Gastroesophageal sphincter (tissue), 4 donors: ENCODE results near the gene ARIH1. TPM values are rescaled to one million over a fixed set of nuclear protein-coding genes. Genes with fewer than 3 reads are reported as not detected.

Experiments used
- ATAC-seq: fragments of 150-250 bp; one replicate; pipeline ENCODE4 v1.9.1; 2016; ENCODE audit warnings: mild to moderate bottlenecking, moderate library complexity
- H3K27ac ChIP-seq, 4 donors: fragments of 200-600 bp; sonication (generic) in 3 of 4; 1 replicate in 3 of 4; 2 replicates in 1 of 4; pipeline ENCODE4 v1.5.1; 2016 to 2019
- H3K27me3 ChIP-seq: fragments of 200-600 bp; sonication (generic); one replicate; pipeline ENCODE4 v1.5.1; 2019
- H3K36me3 ChIP-seq, 2 donors: fragments of 200-600 bp; sonication (generic); one replicate each; pipeline ENCODE4 v1.5.1; 2019; ENCODE audit warnings: control low read depth in 1 of 2
- H3K4me1 ChIP-seq, 3 donors: fragments of 200-600 bp; sonication (generic); 1 replicate in 2 of 3; 2 replicates in 1 of 3; pipeline ENCODE4 v1.5.1; 2016 to 2019; ENCODE audit warnings: control low read depth in 2 of 3
- H3K4me3 ChIP-seq, 2 donors: fragments of 200-600 bp; sonication (generic); one replicate each; pipeline ENCODE4 v1.5.1; 2019; ENCODE audit warnings: mild to moderate bottlenecking in 1 of 2, moderate library complexity in 1 of 2
- H3K9me3 ChIP-seq, 3 donors: fragments of 200-600 bp; sonication (generic); one replicate each; pipeline ENCODE4 v1.5.1; 2017 to 2019; ENCODE audit warnings: control low read depth in 2 of 3
- CTCF ChIP-seq, 4 experiments: fragments of 200-600 bp in 2 of 4; fragments of 450-650 bp in 2 of 4; sonication (generic) in 1 of 4; IDR thresholded peaks; one replicate each; pipeline ENCODE4 v1.5.1; 2017 to 2019; ENCODE audit warnings: antibody characterized with exemption in 4 of 4, mild to moderate bottlenecking in 2 of 4, moderate library complexity in 2 of 4
- EP300 ChIP-seq: sonication (generic); formaldehyde crosslinking; IDR thresholded peaks from one replicate; pipeline ENCODE4 v1.6.1; 2017; ENCODE audit warnings: antibody characterized with exemption, mild to moderate bottlenecking
- POLR2A ChIP-seq, 2 donors: fragments of 450-650 bp; IDR thresholded peaks; one replicate each; pipeline ENCODE4 v1.6.1; 2017; ENCODE audit warnings: antibody characterized with exemption in 2 of 2, mild to moderate bottlenecking in 2 of 2, moderate library complexity in 1 of 2
- POLR2AphosphoS5 ChIP-seq: sonication (generic); formaldehyde crosslinking; IDR thresholded peaks from one replicate; pipeline ENCODE4 v1.6.1; 2017; ENCODE audit warnings: antibody characterized with exemption
- WGBS, 2 donors: methylation state at CpG; one replicate each; pipeline ENCODE4 v1.1.5; 2018; ENCODE audit warnings: low coverage in 1 of 2; 5-methylcytosine and 5-hydroxymethylcytosine counted together
- total RNA-seq, 4 donors: library from RNA; depleted of rRNA; stranded (reverse); fragments of >200 nt; gene quantifications; one replicate each; pipeline ENCODE4 v1.1.0, GENCODE V29; 2016

Gene ARIH1
- total RNA-seq, 4 donors from 2014 or later: 45.4 to 65.3 (median 56.4) TPM

DNA sequence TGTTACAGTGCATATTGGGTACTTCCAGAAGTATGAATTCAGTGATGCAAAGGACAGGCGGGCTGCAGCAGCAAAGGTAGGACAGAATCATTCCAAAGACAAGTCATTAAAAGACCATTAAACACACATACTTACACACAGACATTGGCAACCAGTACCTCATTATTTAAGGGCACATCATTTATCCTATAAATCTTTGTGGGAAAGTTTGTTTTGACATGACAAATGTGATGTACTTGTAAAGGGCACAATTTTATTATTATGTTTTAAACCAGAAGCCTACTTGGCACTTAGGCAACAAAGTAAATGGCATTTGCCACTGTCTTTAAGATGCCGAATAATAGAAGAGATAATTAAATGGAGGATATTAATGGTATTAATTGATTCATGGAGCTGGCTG, 22.7 kb downstream of the ARIH1 start:
- 50 to 79% methylated on average over 2 of the region's 2 CpGs for WGBS, 2 donors
- no peak overlapping the region for H3K27ac ChIP-seq
- H3K36me3 ChIP-seq: peaks cover 0 to 10% of the 10 kb centered on the region in 2 donors
- no peak overlapping the region for H3K4me3 ChIP-seq
- peaks cover 9 to 73% (median 17%) of the 10 kb centered on the region in 3 donors for H3K4me1 ChIP-seq
- no peaks in the 10 kb centered on the region for H3K9me3 ChIP-seq
- TF ChIP-seq POLR2A (IDR thresholded peaks at IDR 0.05) (no peak), POLR2AphosphoS5 (no peak), EP300 (no peak), CTCF (IDR thresholded peaks at IDR 0.05) (no peak)
- ATAC-seq: no peak
- no peaks in the 10 kb centered on the region for H3K27me3 ChIP-seq

- no peak for ATAC-seq
- Histone ChIP-seq H3K9me3 (no peaks in the 10 kb centered on the region), H3K36me3 (peaks cover 0 to 10% of the 10 kb centered on the region in 2 donors), H3K4me3 (no peak overlapping the region), H3K27me3 (no peaks in the 10 kb centered on the region), H3K27ac (no peak overlapping the region), H3K4me1 (peaks cover 12 to 73% (median 15%) of the 10 kb centered on the region in 3 donors)
- TF ChIP-seq POLR2A (IDR thresholded peaks at IDR 0.05) (no peak), CTCF (IDR thresholded peaks at IDR 0.05) (no peak), POLR2AphosphoS5 (no peak), EP300 (no peak)
- WGBS, 2 donors: 40 to 62% methylated on average over 1 of the region's 1 CpG
Observed at GRCh38 chr15:72497402-72497801, 23.3 kb downstream of the ARIH1 start.

GRCh38 chr15:72502220-72502809, 28.2 kb downstream of the ARIH1 start:
- no peaks in the 10 kb centered on the region for H3K27me3 ChIP-seq
- H3K27ac ChIP-seq: no peak overlapping the region
- H3K36me3 ChIP-seq: peaks cover 0 to 10% of the 10 kb centered on the region in 2 donors
- peaks cover 0 to 49% (median 6%) of the 10 kb centered on the region in 3 donors for H3K4me1 ChIP-seq
- no peak for ATAC-seq
- no peak for TF ChIP-seq POLR2A (IDR thresholded peaks at IDR 0.05)
- no peak for TF ChIP-seq POLR2AphosphoS5
- no peak for TF ChIP-seq CTCF (IDR thresholded peaks at IDR 0.05)
- no peak for TF ChIP-seq EP300
- H3K9me3 ChIP-seq: no peaks in the 10 kb centered on the region
- 62% methylated on average over 5 of the region's 5 CpGs for WGBS, 2 donors
- no peak overlapping the region for H3K4me3 ChIP-seq

DNA sequence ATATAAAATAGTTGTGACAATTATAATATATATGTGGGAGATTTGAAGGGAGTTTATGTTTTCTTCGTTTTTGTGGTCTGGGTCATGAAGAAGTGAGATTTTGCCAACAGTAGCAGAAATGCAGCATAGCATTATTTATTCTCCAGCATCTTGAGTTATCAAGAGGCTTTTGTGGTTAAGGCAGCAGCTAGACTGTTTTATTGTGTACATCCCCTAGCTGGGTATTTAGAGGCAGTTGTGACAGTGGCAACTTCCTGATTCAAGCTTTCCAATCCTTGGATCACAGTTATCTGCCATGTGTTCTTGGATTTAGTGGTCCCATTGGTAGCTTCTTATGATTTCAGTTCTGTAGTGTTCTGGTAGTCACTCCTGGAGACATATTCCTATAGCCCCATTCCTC, 29.0 kb downstream of the ARIH1 start:
- WGBS, 2 donors: 30 to 44% methylated on average over 1 of the region's 1 CpG
- TF ChIP-seq CTCF (IDR thresholded peaks at IDR 0.05) (no peak), POLR2A (IDR thresholded peaks at IDR 0.05) (no peak), POLR2AphosphoS5 (no peak), EP300 (no peak)

GRCh38 chr15:72507402-72508092, 33.4 kb downstream of the ARIH1 start:
- Histone ChIP-seq H3K27me3 (no peaks in the 10 kb centered on the region), H3K36me3 (no peaks in the 10 kb centered on the region), H3K4me1 (peaks cover 0 to 56% (median 2%) of the 10 kb centered on the region in 3 donors), H3K4me3 (no peak overlapping the region), H3K9me3 (no peaks in the 10 kb centered on the region), H3K27ac (no peak overlapping the region)
- TF ChIP-seq POLR2AphosphoS5 (no peak), POLR2A (IDR thresholded peaks at IDR 0.05) (no peak), EP300 (no peak), CTCF (IDR thresholded peaks at IDR 0.05) (no peak)
- no peak for ATAC-seq
- 100% methylated on average over 1 of the region's 1 CpG for WGBS, 2 donors

More for the DNA sequence above, 29.0 kb downstream of the ARIH1 start:
- Histone ChIP-seq H3K4me1 (peaks cover 0 to 47% (median 6%) of the 10 kb centered on the region in 3 donors), H3K27me3 (no peaks in the 10 kb centered on the region), H3K27ac (no peak overlapping the region), H3K36me3 (peaks cover 0 to 10% of the 10 kb centered on the region in 2 donors), H3K9me3 (no peaks in the 10 kb centered on the region), H3K4me3 (no peak overlapping the region)
- ATAC-seq: no peak
